ENCODE data around the gene BRD3. TPM values are rescaled to one million over a fixed set of nuclear protein-coding genes. Genes with fewer than 3 reads are reported as not detected.

Gene BRD3
- total and polyA plus RNA-seq, 3 experiments from 2014 or later, result 35.5 to 41.5 (median 39.4) TPM

DNA sequence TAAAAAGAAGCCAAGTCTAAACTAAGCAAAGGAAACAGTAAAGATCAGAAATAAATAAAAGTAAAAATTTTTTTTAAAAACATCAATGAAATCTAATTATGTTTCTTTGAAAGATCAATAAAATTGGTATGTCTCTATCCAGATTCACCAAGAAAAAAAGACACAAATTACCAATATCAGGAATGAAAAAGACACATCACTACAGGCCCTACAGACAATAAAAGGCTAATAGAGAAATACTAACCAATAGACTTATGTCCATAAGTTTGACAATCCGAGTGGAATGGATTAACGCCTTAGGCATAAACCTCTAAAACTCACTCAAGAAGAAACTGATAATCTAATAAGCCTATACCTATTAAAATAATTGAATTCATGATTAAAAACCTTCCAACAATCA lies 30.2 kb downstream of the BRD3 start:
- no peak for DNase-seq
- CTCF ChIA-PET, result no interaction called here
- Mint-ChIP-seq H3K27me3 (no peaks in the 10 kb centered on the region), H3K9me3 (peaks cover 2 to 14% (median 5%) of the 10 kb centered on the region in 5 donors), H3K4me1 (peaks cover 0 to 2% (median 0%) of the 10 kb centered on the region in 3 donors), H3K4me3 (no peak overlapping the region), H3K27ac (no peak overlapping the region), H3K36me3 (peaks cover 24 to 85% (median 30%) of the 10 kb centered on the region in 3 donors)
- peaks cover 4% of the 10 kb centered on the region for H3K9me3 ChIP-seq (ENCODE audit: low read length)
- no peaks in the 10 kb centered on the region for H3K4me1 ChIP-seq (ENCODE audit: insufficient read depth, low read length)
- no peak overlapping the region for H3K27ac ChIP-seq (ENCODE audit: low read depth, low read length)
- peaks cover 11% of the 10 kb centered on the region for H3K36me3 ChIP-seq (ENCODE audit: insufficient read depth, low read length)
- POLR2A ChIA-PET, result no interaction called here
- no peak overlapping the region for H3K4me3 ChIP-seq (ENCODE audit: low read length)
- no peaks in the 10 kb centered on the region for H3K27me3 ChIP-seq (ENCODE audit: insufficient read depth, low read length, poor library complexity, severe bottlenecking)

DNA sequence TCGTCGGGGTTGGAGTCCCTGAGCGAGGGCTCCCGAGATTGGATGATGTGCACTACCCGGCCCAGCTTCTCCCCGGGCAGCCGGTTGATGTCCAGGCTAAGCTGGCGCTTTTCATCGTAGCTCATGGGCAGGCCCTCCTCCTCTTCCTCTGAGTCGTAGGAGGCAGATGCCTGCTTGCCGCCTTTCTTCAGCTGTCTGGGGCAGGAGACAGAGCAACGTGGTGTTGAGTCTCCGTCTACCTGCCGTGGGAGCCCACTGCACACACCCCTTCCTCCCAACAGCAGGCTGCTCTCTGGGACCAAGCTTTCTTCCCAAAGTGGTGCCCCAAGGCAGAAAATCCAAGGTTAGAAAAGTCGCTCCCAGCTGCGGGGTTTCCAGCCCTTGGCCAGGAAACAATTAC lies 31.7 kb downstream of the BRD3 start:
- Histone ChIP-seq H3K9me3 (ENCODE audit: low read length) (peaks cover 4% of the 10 kb centered on the region), H3K36me3 (ENCODE audit: insufficient read depth, low read length) (peaks cover 11% of the 10 kb centered on the region), H3K27ac (ENCODE audit: low read depth, low read length) (no peak overlapping the region), H3K4me1 (ENCODE audit: insufficient read depth, low read length) (no peaks in the 10 kb centered on the region), H3K4me3 (ENCODE audit: low read length) (no peak overlapping the region), H3K27me3 (ENCODE audit: insufficient read depth, low read length, poor library complexity, severe bottlenecking) (no peaks in the 10 kb centered on the region)
- H3K27ac Mint-ChIP-seq, result no peak overlapping the region
- peaks cover 2 to 14% (median 5%) of the 10 kb centered on the region in 5 donors for H3K9me3 Mint-ChIP-seq
- POLR2A ChIA-PET, result no interaction called here
- H3K36me3 Mint-ChIP-seq, result peaks cover 24 to 83% (median 29%) of the 10 kb centered on the region in 3 donors
- DNase-seq, result no peak
- no peaks in the 10 kb centered on the region for H3K27me3 Mint-ChIP-seq
- peaks cover 0 to 2% (median 0%) of the 10 kb centered on the region in 3 donors for H3K4me1 Mint-ChIP-seq
- H3K4me3 Mint-ChIP-seq, result no peak overlapping the region
- CTCF ChIA-PET, result no interaction called here

DNA sequence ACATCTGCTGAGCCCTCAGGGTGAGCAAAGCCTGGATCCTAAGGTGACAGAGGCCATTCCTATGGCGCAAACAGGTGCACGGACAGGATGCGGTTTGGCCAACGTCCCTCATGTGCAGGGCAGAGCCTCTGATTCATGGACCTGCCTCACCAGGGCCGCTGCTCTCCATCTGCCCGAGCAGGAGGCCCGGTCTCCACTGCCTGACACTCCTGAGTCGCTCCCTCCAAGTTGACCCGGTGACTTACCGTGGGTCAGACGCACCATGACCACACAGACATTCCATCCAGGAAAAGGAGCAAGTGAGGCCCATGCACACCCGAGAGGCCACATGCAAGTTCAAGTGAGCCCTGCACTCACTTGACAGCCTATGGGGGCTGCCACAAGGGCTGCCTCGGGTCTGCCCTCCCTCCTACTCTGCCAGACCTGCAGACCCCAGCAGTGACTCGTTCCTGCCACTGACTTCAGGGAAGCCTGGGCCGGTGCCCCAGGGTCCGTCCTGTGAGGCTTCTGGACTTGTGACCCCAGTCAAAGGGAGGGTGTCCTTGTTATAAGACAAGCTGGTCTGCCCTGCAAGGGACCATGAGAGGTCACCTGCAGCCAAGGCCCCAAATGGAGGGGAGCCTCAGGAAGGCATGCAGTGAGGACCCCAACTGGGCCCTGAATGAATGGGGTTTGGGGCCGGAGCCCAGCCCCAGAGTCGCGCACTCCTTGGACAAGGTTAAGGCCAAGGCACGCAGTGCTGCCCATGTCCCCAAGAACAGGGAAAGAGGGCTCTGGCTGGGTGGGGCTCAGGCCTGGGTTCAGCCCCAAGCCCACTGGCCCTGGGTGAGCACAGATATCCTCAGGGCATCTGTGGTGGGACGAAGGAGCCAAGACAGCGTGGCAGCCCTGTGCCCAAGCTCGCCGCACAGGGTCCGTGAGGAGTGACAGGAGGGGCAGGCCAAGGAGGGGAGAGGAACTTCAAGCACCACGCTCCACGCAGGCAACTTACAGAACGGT lies 32.5 kb downstream of the BRD3 start:
- no peaks in the 10 kb centered on the region for H3K27me3 ChIP-seq (ENCODE audit: insufficient read depth, low read length, poor library complexity, severe bottlenecking)
- peak overlapping the region in 1 of 8 donors; percentile 69 for H3K27ac Mint-ChIP-seq
- no peaks in the 10 kb centered on the region for H3K27me3 Mint-ChIP-seq
- H3K36me3 ChIP-seq (ENCODE audit: insufficient read depth, low read length), result peaks cover 11% of the 10 kb centered on the region
- POLR2A ChIA-PET, result no interaction called here
- CTCF ChIA-PET, result interaction anchor here (1.3 kb wide), 1 partner anchor 10 kb away, joined by 4 read pairs; no protein-coding TSS in a partner anchor
- peak in 1 of 5 donors; percentile 41 for DNase-seq
- H3K4me3 Mint-ChIP-seq, result no peak overlapping the region
- H3K4me1 ChIP-seq (ENCODE audit: insufficient read depth, low read length), result no peaks in the 10 kb centered on the region
- peaks cover 0 to 2% (median 0%) of the 10 kb centered on the region in 3 donors for H3K4me1 Mint-ChIP-seq
- H3K27ac ChIP-seq (ENCODE audit: low read depth, low read length), result no peak overlapping the region
- H3K9me3 ChIP-seq (ENCODE audit: low read length), result peaks cover 4% of the 10 kb centered on the region
- H3K9me3 Mint-ChIP-seq, result peaks cover 2 to 14% (median 5%) of the 10 kb centered on the region in 5 donors
- no peak overlapping the region for H3K4me3 ChIP-seq (ENCODE audit: low read length)
- peaks cover 24 to 82% (median 30%) of the 10 kb centered on the region in 3 donors for H3K36me3 Mint-ChIP-seq

DNA sequence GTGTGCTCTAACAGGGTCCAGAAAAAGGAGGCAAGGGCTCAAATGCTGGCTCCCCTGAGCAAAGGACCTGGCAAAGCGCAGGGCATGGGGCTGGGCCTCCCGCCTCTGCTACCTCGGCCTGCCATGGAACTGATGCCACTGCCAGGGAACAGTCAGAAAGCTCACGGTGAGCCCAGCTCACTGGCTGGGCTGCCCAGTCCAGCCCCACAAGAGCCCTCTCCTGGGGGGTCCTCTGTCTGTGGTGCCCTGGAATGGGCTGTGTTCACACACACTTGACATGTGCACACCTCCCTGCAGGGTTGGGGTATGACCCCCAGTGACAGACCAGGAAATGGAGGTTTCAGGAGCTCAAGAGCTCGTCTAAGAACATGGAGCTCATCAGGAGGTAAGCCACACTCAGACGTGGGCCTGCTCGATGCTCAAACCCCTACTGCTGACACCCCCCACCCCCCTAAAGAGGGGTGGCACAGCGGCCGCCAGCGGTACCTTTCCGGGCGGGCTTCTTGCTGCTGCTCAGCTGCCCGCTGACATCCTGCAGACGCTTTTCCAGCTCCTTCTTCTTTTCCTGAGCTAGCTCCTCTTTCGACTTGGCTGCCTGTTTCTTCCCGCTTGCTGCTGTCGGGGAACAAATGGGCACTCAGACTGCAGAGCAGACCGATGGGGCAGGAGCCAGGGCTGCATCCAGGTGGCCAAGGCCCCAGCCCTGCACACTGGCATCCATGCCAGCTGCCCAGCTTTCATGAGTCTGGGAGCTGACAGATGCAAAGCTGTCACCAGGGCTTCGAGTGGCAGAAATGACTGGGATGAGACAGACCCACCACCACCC lies 33.4 kb downstream of the BRD3 start:
- H3K36me3 ChIP-seq (ENCODE audit: insufficient read depth, low read length), result peaks cover 11% of the 10 kb centered on the region
- Mint-ChIP-seq H3K36me3 (peaks cover 22 to 75% (median 23%) of the 10 kb centered on the region in 3 donors), H3K9me3 (peaks cover 2 to 13% (median 5%) of the 10 kb centered on the region in 5 donors), H3K27me3 (no peaks in the 10 kb centered on the region), H3K27ac (peak overlapping the region in 1 of 8 donors; percentile 73), H3K4me1 (peaks cover 0 to under 1% (median 0%) of the 10 kb centered on the region in 3 donors), H3K4me3 (no peak overlapping the region)
- no peak for DNase-seq
- CTCF ChIA-PET, result interaction anchor here (1.3 kb wide), 1 partner anchor 9 kb away, joined by 4 read pairs; no protein-coding TSS in a partner anchor
- no peak overlapping the region for H3K4me3 ChIP-seq (ENCODE audit: low read length)
- no peaks in the 10 kb centered on the region for H3K4me1 ChIP-seq (ENCODE audit: insufficient read depth, low read length)
- POLR2A ChIA-PET, result no interaction called here
- H3K9me3 ChIP-seq (ENCODE audit: low read length), result peaks cover 4% of the 10 kb centered on the region
- H3K27ac ChIP-seq (ENCODE audit: low read depth, low read length), result no peak overlapping the region
- no peaks in the 10 kb centered on the region for H3K27me3 ChIP-seq (ENCODE audit: insufficient read depth, low read length, poor library complexity, severe bottlenecking)

DNA sequence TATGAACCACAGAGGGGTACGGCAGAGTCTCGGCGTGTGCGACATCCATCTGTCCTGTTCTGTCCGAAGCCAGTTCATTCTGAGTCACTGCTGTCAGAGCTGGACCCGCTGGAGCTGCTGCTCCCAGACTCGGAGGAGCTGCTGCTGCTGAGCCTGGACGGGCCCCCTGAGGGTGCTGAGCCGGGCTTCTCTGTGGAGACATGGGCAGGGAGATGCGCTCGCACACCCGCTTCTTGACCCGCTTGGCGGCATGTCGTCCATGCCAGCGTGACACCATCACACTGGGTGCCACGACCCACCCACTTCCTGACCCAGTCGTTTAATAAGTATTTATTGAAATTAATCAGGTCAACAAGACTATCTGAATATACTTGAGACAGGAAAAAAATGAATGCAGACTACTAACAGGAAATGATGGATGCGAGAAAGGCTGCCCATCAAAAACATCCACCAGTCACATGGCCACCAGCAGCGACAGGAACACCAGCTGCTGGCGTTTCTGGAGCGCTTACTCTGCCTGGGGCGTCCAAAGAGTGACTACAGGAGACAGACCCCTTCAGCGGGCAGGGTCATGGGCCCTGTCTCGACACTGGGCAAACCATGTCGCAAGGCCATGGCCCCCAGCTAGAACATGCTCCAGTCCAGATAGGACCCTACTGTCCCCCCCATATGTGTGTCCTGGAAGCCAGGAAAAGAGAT lies 34.2 kb downstream of the BRD3 start:
- peaks cover 9% of the 10 kb centered on the region for H3K36me3 ChIP-seq (ENCODE audit: insufficient read depth, low read length)

DNA sequence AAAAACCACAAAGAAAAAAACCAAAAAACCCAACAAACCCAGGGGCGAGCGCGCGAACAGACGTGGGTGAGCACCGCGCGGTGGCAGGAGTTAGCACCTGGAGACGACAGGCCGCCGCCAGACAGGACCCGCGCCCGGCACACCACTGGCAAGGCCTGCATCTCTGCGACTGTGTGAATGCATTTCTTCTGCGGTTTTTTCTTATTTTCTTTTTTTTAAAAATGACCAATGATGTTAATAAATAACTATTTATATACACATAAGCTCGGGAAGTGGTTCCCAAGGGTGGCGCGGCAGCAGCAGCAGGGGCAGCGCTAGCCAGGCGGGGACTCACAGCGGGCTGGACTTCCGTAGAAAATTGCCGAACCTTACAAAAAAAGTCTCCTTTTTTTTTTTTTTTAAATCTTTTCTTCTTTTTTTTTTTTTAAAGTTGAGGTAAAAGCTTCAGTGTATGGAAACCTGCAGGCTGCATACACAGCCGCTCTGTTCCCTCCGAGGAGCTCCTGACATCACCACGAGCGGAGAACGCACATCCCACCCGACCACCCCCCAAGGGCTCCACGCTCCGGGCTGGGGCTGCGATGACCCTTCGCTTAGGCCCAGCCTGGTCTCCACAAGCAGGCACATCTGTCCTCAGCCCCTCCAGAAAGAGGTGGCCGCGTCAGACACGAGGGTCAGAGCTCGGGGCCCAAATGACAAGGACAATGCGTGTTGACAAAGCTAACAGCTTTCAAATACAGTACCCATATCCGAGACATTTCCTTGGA lies 35.2 kb downstream of the BRD3 start:
- Histone ChIP-seq H3K36me3 (ENCODE audit: insufficient read depth, low read length) (peaks cover 6% of the 10 kb centered on the region), H3K27me3 (ENCODE audit: insufficient read depth, low read length, poor library complexity, severe bottlenecking) (no peaks in the 10 kb centered on the region), H3K27ac (ENCODE audit: low read depth, low read length) (no peak overlapping the region), H3K4me3 (ENCODE audit: low read length) (no peak overlapping the region), H3K9me3 (ENCODE audit: low read length) (no peaks in the 10 kb centered on the region), H3K4me1 (ENCODE audit: insufficient read depth, low read length) (no peaks in the 10 kb centered on the region)
- H3K9me3 Mint-ChIP-seq, result peaks cover 0 to 2% (median 0%) of the 10 kb centered on the region in 5 donors
- no peaks in the 10 kb centered on the region for H3K27me3 Mint-ChIP-seq
- H3K27ac Mint-ChIP-seq, result peak overlapping the region in 1 of 8 donors; percentile 58
- no peak for DNase-seq
- CTCF ChIA-PET, result no interaction called here
- H3K4me3 Mint-ChIP-seq, result no peak overlapping the region
- POLR2A ChIA-PET, result interaction anchor here (0.6 kb wide), 1 partner anchor 8 kb away, joined by 7 read pairs; the partner anchor contains the start of gene BRD3OS
- peaks cover 6 to 65% (median 9%) of the 10 kb centered on the region in 3 donors for H3K36me3 Mint-ChIP-seq
- H3K4me1 Mint-ChIP-seq, result peaks cover 0 to 4% (median 0%) of the 10 kb centered on the region in 3 donors

More for the DNA sequence above, 34.2 kb downstream of the BRD3 start:
- H3K9me3 Mint-ChIP-seq, result peaks cover 0 to 7% (median 2%) of the 10 kb centered on the region in 5 donors
- Histone ChIP-seq H3K4me3 (ENCODE audit: low read length) (no peak overlapping the region), H3K27me3 (ENCODE audit: insufficient read depth, low read length, poor library complexity, severe bottlenecking) (no peaks in the 10 kb centered on the region), H3K27ac (ENCODE audit: low read depth, low read length) (no peak overlapping the region), H3K9me3 (ENCODE audit: low read length) (peaks cover 3% of the 10 kb centered on the region), H3K4me1 (ENCODE audit: insufficient read depth, low read length) (no peaks in the 10 kb centered on the region)
- peak in 1 of 5 donors; percentile 43 for DNase-seq
- POLR2A ChIA-PET, result interaction anchor here (0.6 kb wide), 1 partner anchor 9 kb away, joined by 7 read pairs; the partner anchor contains the start of gene BRD3OS
- CTCF ChIA-PET, result interaction anchor here (1.3 kb wide), 1 partner anchor 8 kb away, joined by 4 read pairs; no protein-coding TSS in a partner anchor
- H3K36me3 Mint-ChIP-seq, result peaks cover 15 to 69% (median 18%) of the 10 kb centered on the region in 3 donors
- H3K4me3 Mint-ChIP-seq, result no peak overlapping the region
- H3K27me3 Mint-ChIP-seq, result no peaks in the 10 kb centered on the region
- no peaks in the 10 kb centered on the region for H3K4me1 Mint-ChIP-seq
- peak overlapping the region in 1 of 8 donors; percentile 73 for H3K27ac Mint-ChIP-seq

DNA sequence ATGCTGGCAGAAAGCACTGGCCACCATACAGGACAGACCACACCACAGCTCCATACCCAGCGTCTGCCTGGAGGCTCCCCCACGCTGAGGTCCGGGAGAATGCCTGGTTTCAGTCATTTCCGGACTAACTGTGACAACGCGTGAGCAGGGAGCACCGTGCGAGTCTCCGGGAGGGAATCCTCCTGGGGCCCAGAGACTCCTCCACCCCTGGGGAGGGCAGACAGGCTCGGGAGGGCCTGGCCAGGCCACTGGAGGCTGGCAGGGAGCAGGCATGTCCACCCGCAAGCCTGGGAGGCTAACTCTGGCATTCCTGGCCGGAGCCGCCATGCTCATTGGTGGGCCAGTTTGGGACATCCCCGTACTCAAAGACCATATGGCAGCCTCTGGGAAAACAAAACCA lies 36.0 kb downstream of the BRD3 start:
- Mint-ChIP-seq H3K9me3 (peaks cover 0 to 2% (median 0%) of the 10 kb centered on the region in 5 donors), H3K4me1 (peaks cover 0 to 9% (median 4%) of the 10 kb centered on the region in 3 donors), H3K27me3 (no peaks in the 10 kb centered on the region), H3K4me3 (no peak overlapping the region), H3K27ac (no peak overlapping the region), H3K36me3 (peaks cover 6 to 64% (median 8%) of the 10 kb centered on the region in 3 donors)
- POLR2A ChIA-PET, result no interaction called here
- H3K36me3 ChIP-seq (ENCODE audit: insufficient read depth, low read length), result peaks cover 6% of the 10 kb centered on the region
- no peaks in the 10 kb centered on the region for H3K4me1 ChIP-seq (ENCODE audit: insufficient read depth, low read length)
- H3K27me3 ChIP-seq (ENCODE audit: insufficient read depth, low read length, poor library complexity, severe bottlenecking), result no peaks in the 10 kb centered on the region
- no peak overlapping the region for H3K27ac ChIP-seq (ENCODE audit: low read depth, low read length)
- H3K9me3 ChIP-seq (ENCODE audit: low read length), result no peaks in the 10 kb centered on the region
- no peak for DNase-seq
- CTCF ChIA-PET, result no interaction called here
- no peak overlapping the region for H3K4me3 ChIP-seq (ENCODE audit: low read length)
